SK-N-MC (cell line): ENCODE results near the gene RER1.

Source experiments
- EZH2 ChIP-seq: fragments of 200-600 bp; sonication (generic); IDR thresholded peaks from one replicate; pipeline ENCODE4 v1.6.1; 2017; ENCODE audit warnings: antibody characterized with exemption
- FOXP2 ChIP-seq: optimal IDR thresholded peaks from 2 replicates; pipeline ENCODE3; 2011; ENCODE audit warnings: mild to moderate bottlenecking, moderate library complexity; ENCODE audit not compliant: insufficient read depth; ENCODE audit errors: extremely low read length, control extremely low read depth
- POLR2AphosphoS5 ChIP-seq: IDR thresholded peaks from 2 replicates; pipeline ENCODE4 v1.6.1; 2012; ENCODE audit warnings: mild to moderate bottlenecking, low read depth, low read length, borderline replicate concordance

GRCh38 chr1:2444138-2444591 lies 52.5 kb downstream of the RER1 start:
- TF ChIP-seq EZH2, result no peak
- TF ChIP-seq FOXP2, result no peak
- TF ChIP-seq POLR2AphosphoS5, result no peak
